ENCODE data around the gene DTD1. TPM values are rescaled to one million over a fixed set of nuclear protein-coding genes. Genes with fewer than 3 reads are reported as not detected.

DTD1 gene
- total RNA-seq, 3 donors from 2014 or later (not counting 1 experiment from before 2014, with no cell fraction given): 23.4 to 28.4 (median 24.1) TPM

GRCh38 chr20:18813483-18813882 lies 225.6 kb downstream of the DTD1 start, which contains the start of gene SCP2D1:
Gene SCP2D1, plus strand, starts transcription at chr20:18813783. Its CDS starts 33 bp downstream, at chr20:18813816.
- Mint-ChIP-seq H3K4me1 (no peaks in the 10 kb centered on the region), H3K36me3 (no peaks in the 10 kb centered on the region), H3K27me3 (ENCODE audit: low read depth in 2 of 2) (peaks cover 2 to 17% of the 10 kb centered on the region in 2 donors), H3K9me3 (no peaks in the 10 kb centered on the region), H3K27ac (no peak within 1 kb of the TSS), H3K4me3 (no peak within 1 kb of the TSS)
- H3K27me3 ChIP-seq (ENCODE audit: control insufficient read depth, insufficient read depth, low read length): no peaks in the 10 kb centered on the region
- no peaks in the 10 kb centered on the region for H3K4me1 ChIP-seq (ENCODE audit: control insufficient read depth, insufficient read depth, low read length)
- no peak within 1 kb of the TSS for H3K4me3 ChIP-seq (ENCODE audit: low read length)
- no peaks in the 10 kb centered on the region for H3K9me3 ChIP-seq (ENCODE audit: control insufficient read depth, insufficient read depth, low read length)
- WGBS (ENCODE audit: insufficient coverage): 79% methylated on average over 3 of the region's 3 CpGs
- H3K36me3 ChIP-seq (ENCODE audit: control insufficient read depth, insufficient read depth, low read length): no peaks in the 10 kb centered on the region
- intact Hi-C loops (cut with micrococcal nuclease): no loop called here
- H3K27ac ChIP-seq (ENCODE audit: low read length): no peak within 1 kb of the TSS
- TF ChIP-seq, protein P1, sequence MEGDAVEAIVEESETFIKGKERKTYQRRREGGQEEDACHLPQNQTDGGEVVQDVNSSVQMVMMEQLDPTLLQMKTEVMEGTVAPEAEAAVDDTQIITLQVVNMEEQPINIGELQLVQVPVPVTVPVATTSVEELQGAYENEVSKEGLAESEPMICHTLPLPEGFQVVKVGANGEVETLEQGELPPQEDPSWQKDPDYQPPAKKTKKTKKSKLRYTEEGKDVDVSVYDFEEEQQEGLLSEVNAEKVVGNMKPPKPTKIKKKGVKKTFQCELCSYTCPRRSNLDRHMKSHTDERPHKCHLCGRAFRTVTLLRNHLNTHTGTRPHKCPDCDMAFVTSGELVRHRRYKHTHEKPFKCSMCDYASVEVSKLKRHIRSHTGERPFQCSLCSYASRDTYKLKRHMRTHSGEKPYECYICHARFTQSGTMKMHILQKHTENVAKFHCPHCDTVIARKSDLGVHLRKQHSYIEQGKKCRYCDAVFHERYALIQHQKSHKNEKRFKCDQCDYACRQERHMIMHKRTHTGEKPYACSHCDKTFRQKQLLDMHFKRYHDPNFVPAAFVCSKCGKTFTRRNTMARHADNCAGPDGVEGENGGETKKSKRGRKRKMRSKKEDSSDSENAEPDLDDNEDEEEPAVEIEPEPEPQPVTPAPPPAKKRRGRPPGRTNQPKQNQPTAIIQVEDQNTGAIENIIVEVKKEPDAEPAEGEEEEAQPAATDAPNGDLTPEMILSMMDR (IDR thresholded peaks at IDR 0.05): no peak
- DNase-seq (no peak), ATAC-seq (no peak)

- H3K9me3 ChIP-seq (ENCODE audit: control insufficient read depth, insufficient read depth, low read length): no peaks in the 10 kb centered on the region
- no peak for DNase-seq
- H3K4me1 Mint-ChIP-seq: no peaks in the 10 kb centered on the region
- no peaks in the 10 kb centered on the region for H3K27me3 ChIP-seq (ENCODE audit: control insufficient read depth, insufficient read depth, low read length)
- H3K27me3 Mint-ChIP-seq (ENCODE audit: low read depth in 2 of 2): peaks cover 2 to 17% of the 10 kb centered on the region in 2 donors
- no peak overlapping the region for H3K27ac Mint-ChIP-seq
- no peak overlapping the region for H3K4me3 Mint-ChIP-seq
- TF ChIP-seq, protein P1 (IDR thresholded peaks at IDR 0.05): no peak
- WGBS (ENCODE audit: insufficient coverage): 94% methylated on average over 5 of the region's 6 CpGs
- no peaks in the 10 kb centered on the region for H3K36me3 Mint-ChIP-seq
- no peak overlapping the region for H3K4me3 ChIP-seq (ENCODE audit: low read length)
- no peak for ATAC-seq
- no peak overlapping the region for H3K27ac ChIP-seq (ENCODE audit: low read length)
- intact Hi-C loops (cut with micrococcal nuclease): no loop called here
- no peaks in the 10 kb centered on the region for H3K9me3 Mint-ChIP-seq
- no peaks in the 10 kb centered on the region for H3K4me1 ChIP-seq (ENCODE audit: control insufficient read depth, insufficient read depth, low read length)
- no peaks in the 10 kb centered on the region for H3K36me3 ChIP-seq (ENCODE audit: control insufficient read depth, insufficient read depth, low read length)
Measured at GRCh38 chr20:18815194-18815942, 227.5 kb downstream of the DTD1 start.

Other genes starting within 250 kb of the DTD1 start
- 1 to 10 TPM; 2.7 to 5.7 (median 3.7) TPM for gene DZANK1, start 121.0 kb upstream of the DTD1 start, total RNA-seq
- gene POLR3F, start 120.7 kb upstream of the DTD1 start, total RNA-seq: 10 to 100 TPM in 1 of 3 donors, 1 to 10 TPM in 2; 8.5 to 10.6 (median 8.8) TPM
- gene RBBP9, start 90.8 kb upstream of the DTD1 start, total RNA-seq: 1 to 10 TPM; 4.6 to 9.2 (median 7.9) TPM
- gene SEC23B, start 80.1 kb upstream of the DTD1 start, total RNA-seq: 10 to 100 TPM; 58.2 to 68.8 (median 63.9) TPM
- 10 to 100 TPM; 38.6 to 48.8 (median 40.5) TPM for gene SMIM26, start 20.6 kb upstream of the DTD1 start, total RNA-seq
- gene SCP2D1, start 225.7 kb downstream of the DTD1 start, total RNA-seq: not detected